Fibroblast of skin of left quadriceps (primary cell): Measurements from ENCODE around the gene RAB27B.

Source experiments
- DNase-seq, 2 experiments: peaks; one replicate each; pipeline ENCODE4 v3.0.0-alpha.2; 2013; ENCODE audit warnings: low read depth in 2 of 2

Gene RAB27B

DNA sequence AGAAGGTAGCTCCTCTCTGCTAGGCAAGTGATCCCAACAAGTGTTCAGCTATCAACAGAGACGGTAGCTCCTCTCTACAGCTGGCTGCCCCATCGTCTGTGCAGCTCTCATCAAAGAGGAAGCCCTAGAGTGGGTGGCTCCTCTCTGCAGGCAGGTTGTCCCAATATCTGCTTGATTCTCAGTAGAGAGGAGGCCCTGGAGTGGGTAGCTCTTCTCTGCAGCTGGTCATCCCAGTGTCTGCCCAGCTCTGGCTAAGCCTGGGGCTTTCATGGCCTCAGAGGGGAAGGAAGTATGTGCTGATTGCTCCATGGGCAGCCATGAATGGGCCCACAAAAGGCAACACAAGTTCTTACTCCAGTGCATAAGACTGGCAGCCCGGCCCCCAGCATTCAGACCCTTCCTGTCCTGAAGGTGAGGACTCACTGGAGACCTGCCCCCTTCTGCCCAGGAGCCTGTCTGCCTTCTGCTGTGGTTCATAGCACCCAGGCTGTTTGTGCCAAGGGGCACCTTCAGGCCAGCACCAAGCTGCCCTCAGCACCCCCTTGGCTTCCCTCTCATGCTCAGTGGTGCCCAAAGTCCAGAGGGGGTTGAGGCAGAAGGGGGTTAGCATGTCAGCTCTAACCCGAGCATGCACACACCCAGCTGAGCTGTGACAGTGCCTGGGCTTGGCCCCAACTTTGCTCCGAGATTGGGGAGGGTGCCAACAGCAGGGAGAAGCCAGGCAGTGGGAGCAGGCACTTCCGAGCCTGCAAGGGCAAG lies 82.1 kb downstream of the RAB27B start:
- no peak for DNase-seq

DNA sequence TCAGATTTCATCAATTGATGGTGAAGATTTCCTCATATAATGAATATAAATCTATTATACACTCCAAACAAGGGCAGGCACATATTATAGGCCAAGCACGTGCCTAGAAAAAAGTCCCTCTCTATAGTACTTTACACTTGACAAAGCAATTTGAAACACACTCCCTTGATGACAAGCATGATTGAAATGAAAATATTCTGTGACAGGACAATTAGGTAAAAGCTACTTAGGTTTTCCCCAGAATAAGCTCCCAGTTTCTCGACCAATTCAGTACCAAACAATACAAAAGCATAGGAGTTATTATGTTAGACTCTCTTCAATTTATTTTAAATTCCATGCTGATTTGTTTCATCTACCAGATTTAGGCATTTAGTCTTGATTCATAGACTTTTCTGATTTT lies 83.3 kb downstream of the RAB27B start:
- no peak for DNase-seq

DNA sequence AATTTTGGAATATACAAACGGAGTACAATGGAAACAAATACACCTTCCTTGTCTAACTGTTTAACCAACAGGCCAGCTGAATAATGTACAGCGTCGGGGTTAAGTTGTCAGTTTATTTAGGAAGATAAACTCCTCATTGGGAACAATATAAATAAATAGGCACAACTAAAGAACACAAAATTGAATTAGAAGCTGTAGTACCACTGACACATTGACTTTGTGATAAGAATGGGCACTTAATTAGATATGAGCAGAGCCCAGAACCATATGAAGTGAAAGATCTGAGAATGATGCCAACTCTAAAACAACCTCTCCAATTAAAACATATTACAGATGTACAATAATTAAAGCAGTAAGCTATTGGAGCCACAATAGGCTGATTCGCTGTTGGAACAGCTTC lies 86.5 kb downstream of the RAB27B start:
- no peak for DNase-seq

DNA sequence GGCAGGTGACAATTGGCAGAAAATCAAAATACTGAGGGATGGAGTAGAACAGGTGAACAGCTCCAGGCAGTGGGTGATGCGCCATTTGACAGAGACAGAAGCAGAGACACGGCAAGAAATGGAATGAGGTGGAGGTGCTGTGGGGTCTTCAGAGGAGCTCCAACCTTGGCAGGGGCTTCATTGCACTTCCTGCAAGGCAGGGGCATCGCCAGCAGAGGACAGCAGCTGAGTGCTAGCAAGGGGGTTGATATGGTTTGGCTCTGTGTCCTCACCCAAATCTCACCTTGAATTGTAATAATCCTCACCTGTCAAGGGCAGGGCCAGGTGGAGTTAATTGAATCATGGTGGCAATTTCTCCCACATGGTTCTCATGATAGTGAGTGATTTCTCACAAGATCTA lies 88.2 kb downstream of the RAB27B start:
- no peak for DNase-seq

DNA sequence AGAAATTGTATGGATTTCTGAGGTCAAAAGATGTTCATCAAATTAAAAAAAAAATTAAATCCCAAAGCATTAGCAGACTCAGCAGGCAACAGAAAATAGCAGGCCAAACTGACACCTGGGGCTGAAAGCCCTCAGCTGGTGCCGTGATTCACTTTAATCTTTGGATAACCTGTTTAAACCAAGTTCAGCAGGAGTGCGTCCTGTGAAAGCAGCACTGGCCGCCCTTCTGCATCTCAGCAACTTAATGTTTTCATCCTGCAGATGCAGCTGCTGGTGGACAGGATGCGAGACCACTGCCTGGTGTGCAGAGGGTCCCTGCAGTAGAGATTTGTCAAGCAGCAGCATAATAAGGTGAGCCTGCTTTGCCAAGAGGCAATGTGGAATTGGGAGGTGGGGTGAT lies 89.8 kb downstream of the RAB27B start:
- no peak for DNase-seq

DNA sequence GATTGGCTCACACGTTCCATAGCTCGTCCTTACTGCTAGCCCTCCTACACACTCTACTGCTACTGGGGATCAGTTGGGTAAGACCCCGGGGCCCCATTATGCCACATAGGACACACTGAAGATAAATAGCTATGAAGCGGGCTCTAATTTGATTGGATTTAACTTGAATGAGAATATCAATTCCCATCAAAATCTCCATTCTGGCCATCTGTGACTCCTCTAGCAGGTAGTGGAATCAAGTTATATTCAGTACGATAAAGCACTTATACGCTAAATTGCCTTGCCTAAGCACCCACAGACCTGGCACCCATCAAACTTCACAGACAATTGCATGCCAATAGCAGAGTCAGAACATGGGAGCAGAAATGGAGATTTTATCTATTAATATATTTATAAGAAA lies 91.1 kb downstream of the RAB27B start:
- no peak for DNase-seq

DNA sequence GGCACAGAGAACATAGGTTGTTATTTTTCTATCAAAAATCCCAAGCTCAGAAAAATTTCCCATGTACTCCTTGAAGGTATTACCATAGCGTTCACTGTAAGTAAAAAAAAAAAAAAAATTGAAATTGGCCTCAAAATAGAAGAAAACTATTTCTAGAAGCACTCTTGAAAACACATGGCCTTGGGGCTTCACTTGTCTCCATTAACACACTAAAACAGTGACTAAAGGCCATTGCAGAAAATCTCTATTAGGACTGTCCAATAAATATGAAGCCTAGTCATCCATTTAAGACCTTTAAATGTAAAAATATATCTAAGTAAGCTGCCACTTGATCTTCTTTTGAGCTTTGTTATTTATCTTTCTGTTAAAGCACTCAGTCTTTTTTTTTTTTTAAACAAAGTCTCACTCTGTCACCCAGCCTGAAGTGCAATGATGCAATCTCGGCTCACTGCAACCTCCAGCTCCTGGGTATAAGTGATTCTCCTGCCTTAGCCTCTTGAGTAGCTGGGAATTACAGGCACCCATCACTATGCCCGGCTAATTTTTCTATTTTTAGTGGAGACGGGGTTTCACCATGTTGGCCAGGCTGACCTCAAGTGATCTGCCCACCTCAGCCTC lies 95.2 kb downstream of the RAB27B start:
- DNase-seq, result no peak

DNA sequence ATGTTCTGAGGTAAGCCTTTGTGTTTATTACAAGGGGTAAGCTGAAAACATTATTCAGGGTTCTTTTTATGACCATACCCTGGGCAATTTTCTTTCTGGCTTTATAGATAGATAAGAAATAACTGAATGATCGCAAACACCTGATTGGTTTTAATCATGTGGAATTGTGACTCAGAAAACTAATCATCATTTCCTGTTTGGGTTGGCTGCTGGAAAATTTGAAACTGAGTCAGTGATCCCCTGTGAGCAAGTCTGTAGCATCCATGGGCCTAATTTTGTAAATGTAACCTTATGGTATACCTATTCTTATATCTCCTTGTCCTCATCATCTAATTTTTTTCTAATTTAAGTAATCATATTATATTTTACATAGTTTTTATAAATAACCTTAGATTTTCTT lies 96.7 kb downstream of the RAB27B start:
- no peak for DNase-seq

DNA sequence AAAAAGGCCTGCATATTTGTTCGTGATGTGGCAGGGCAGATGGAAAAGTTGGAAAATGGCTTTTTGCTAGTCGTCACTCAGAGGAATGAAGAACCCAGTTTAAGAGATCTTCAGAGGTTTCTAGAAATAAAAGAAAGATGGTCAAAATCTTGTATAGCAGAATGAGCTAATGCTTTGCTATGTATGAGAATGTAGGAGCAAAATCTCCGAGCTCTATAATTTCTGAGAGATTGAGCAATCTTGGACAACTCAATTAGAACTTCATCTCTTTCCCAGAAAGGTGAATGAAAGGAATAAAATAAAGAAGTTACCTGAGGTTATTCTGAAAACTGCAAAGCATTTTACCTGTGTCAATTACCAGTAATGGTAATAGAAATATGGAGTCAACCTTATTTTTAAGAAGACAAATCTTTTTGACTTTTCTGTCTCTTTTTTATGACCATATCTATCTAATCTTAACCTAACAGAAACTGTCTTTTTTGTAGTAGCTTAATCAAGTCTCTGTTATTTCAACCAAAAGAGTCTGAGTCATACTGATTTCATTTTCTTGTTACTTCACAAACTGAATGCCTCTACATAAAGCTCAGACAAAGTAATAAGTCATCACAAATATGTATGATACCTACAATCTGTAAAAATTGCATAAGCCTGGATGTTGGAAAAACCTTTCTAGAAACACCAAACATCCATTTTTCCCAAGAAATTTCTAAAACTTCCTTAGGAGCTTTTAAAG lies 98.5 kb downstream of the RAB27B start:
- no peak for DNase-seq

DNA sequence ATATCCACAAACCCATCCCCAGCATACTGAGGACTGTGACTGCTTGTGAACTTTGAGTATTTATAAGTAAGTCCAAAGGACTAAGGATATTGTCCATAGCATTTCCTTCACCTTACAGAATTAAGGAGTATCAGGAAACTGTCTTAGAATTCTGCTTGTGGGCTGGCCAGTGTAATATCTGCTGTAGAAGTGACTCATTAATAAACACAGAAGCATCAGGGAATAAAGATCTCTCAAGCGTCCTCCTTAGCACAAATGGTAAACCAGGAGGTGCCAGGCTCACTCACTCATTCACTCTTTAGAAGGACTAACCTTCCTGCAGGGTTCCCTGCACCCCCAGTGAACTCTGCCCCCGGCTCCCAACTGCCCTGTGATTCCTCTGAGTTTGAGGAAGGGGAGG lies 100.0 kb downstream of the RAB27B start:
- DNase-seq, result no peak

DNA sequence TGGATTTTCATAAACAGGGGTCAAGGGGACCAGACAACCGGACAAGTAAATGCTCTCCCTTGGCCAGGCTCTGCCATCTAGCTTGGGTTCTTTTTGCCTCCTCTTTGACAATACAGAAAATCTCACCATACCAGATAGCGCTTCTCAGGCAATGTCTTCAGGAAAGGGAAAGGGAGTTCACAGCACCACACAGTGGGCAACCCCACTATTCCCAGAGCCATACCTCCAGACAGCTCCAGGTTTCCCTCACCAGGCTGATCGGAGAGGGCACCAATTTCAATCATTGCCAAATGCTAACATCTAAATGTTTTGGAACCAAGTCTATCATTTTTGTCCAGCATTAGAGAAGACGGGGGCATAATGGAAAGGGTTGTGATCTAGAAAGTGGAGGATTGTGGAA lies 102.9 kb downstream of the RAB27B start:
- DNase-seq, result no peak

DNA sequence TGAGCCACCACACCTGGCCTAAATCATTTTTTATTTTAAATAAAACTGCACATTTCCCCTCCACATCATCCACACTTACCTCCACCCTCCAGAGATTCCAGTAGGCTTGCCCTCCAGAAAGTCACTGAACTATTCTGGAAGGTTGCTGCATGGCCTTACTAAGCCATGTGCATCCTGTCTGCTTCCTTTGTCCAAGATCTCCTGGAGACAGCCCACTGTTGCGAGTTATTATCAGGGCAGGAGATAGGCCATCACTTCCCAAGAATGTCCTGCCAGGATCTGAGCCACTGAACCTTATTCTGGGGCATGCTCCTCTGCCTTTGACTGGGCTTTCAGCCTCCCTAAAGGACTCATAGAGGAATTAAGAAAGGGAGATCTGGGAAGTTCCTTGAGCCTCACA lies 104.2 kb downstream of the RAB27B start:
- no peak for DNase-seq

DNA sequence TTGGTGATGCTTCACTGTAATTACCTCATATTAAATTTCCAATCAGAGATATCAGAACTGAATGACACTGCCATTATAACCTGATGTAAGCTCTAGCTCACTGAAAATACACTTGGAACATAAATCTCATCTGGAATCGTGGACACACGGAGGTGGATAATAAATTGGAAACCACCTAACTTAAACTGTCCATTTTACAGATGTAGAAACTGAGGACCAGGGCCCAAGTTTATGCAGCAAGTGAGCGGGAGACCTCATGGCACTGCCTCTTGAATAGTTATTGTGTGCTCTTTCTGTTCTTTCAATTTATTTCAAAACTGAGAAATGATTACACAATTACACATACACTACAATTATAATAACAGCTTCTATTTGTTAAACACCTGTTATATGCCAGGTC lies 110.2 kb downstream of the RAB27B start:
- no peak for DNase-seq

DNA sequence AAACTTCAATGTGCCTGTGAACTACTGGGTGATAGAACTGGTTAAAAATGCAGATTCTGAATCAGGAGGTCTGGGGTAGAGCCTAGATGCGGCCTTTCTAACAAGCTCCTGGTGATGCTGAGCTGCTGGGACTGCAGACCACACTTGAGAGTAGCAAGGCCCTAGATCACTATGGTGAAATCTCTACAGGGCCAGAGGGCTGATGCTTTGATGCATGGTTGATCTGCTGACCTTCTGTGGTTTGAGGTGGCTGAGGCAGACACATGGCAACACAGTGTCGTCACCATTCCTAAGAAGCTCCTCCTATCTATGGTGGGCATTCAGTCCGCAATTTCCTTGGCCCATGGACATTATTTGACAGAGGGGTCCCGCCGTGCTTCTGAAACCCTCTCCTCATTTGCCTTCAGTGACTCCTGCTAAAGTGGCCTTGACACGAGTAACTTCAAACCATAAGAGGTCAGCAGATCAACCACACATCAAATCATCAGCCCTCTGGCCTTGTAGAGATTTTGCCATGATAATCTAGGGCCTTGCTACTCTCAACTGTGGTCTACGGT lies 111.2 kb downstream of the RAB27B start:
- no peak for DNase-seq

DNA sequence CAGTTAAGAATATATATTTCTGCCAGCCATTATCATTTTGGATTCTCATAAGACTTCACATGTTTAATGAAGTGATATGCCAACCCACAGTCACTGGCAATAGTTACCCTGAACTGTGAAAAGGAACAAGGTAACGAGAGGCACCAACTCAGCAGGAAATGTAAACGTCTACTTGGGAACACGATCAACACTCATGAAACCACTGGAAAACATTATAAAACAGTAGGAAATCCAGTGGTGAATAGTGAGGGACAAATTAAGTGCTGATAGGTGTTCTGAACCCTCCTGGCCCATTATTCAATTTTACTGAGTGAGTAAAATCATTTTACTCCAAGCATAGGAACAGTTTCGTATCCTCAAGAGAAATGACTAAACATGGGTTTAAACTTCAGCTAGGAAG lies 113.9 kb downstream of the RAB27B start:
- DNase-seq, result no peak

DNA sequence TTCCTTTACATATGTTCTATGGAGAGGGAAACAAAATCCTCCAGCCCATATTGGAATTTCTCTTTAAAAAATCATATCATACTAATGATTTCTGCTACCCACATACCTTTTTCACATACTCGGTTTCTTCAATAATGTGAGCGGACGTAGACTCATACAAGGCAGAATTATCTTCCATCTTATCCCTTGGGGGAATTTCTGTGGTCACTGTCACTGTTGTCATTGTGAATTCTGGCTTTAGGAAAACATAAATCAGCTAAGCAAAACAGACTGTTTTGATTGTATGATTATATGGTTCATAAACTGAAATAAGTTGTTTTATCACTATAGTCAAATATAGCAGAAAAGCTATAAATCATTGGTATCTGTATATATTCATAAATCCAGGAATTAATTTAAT lies 114.3 kb downstream of the RAB27B start:
- DNase-seq, result no peak
